Stimulated activated CD8-positive, alpha-beta memory T cell treated with anti-CD3 and anti-CD28 coated beads, Interleukin-15, amount 100 ng/mL, for 4 hours (primary cell): ENCODE measurements around the gene ATRNL1.

Experiments
- DNase-seq, 2 donors: peaks; one replicate each; pipeline ENCODE4 v3.0.0-alpha.2; 2020; ENCODE audit warnings: low read depth in 2 of 2

Gene ATRNL1

GRCh38 chr10:115831016-115831415 lies 737.9 kb downstream of the ATRNL1 start:
- no peak for DNase-seq

DNA sequence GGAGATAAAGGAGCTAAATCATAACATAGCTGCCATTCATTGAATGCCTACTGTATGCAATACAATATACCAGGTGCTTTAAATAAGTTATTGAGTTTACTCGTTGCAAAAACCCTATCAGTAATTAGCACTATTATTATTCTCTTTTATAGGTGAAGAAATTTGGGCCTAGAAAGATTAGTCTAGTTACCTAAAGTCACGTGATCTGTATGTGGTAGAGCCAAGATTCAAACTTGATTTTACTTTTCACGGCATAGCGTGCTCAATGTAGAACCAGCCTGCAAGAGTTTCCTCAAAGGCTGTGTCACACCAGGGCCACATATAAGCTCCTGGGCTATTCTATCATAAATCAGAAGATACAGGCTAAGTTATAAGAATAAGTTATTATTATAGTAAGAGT lies 740.0 kb downstream of the ATRNL1 start:
- no peak for DNase-seq

GRCh38 chr10:115844591-115844990 lies 751.4 kb downstream of the ATRNL1 start:
- DNase-seq = no peak

DNA sequence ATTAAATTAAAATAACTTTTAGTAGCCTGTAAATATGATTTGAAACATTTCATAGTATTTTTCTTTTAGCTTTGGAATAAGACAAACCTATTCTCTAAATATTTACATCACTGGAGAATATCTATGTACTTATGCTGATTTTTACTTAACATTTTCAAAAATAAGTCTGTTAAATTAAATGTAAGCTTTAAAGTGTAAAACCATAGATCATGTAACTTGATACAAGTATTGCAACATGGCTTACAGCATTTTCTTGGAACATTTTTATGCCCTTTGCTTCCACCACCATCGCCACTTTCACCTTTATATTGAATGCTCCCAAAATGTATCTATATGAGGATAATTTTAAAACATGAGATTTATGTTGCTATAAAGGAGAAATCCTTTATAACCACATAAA lies 752.8 kb downstream of the ATRNL1 start:
- no peak for DNase-seq

GRCh38 chr10:115846528-115846927 lies 753.4 kb downstream of the ATRNL1 start:
- no peak for DNase-seq

- DNase-seq = no peak
Measured at GRCh38 chr10:115849197-115849596, 756.0 kb downstream of the ATRNL1 start.

- DNase-seq = no peak
Measured at GRCh38 chr10:115850666-115851065, 757.5 kb downstream of the ATRNL1 start.

DNA sequence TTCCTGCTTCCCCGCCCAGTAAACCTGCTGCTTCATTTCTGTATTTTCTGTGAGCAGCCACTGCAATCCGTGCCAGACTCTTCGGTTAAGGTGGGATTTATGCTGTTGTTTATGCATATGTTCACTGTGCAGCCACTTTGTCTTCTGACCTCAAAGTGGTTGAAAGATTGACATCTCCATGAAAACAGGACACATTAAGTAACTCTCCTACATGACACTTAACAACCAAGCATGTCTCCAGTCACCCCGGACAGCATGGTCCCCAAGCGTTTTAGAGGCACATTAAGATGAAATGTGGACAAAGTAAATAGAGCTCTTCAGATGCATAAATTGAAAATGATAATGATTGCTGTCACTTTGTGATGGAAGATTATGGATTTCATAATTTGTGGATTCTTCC lies 758.5 kb downstream of the ATRNL1 start:
- no peak for DNase-seq

DNA sequence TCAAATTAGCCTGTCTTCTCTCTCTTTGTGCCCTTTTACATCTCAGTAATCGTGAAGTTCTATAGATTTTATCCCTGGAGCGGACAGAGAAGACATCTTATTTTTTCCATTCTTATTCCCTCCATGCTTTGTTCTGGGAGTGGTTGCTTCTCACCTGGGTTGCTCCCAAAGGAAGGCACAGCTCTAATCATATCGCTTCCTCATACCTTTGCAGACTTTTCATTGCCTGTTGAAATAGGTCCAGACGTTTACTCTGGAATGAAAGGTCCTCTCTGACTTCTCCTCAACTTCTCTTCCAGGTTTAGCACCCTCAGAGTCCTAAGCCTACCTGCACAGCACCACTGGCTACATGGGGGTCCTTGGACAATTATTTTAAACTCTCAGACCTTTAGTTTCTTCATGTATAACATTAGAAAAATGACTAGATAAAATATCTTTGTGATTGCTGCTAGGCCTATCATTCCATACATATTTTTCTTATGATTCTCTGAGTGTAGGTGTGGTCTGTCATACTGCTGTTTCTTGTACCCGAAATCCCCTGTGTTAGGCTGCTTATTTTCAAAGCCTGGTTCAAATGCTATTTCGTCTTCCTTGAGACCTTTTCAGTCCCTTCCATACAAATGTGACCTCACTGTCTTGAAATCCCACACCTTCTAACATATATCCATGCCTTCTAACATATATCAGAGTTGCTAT lies 761.7 kb downstream of the ATRNL1 start:
- DNase-seq = no peak

DNA sequence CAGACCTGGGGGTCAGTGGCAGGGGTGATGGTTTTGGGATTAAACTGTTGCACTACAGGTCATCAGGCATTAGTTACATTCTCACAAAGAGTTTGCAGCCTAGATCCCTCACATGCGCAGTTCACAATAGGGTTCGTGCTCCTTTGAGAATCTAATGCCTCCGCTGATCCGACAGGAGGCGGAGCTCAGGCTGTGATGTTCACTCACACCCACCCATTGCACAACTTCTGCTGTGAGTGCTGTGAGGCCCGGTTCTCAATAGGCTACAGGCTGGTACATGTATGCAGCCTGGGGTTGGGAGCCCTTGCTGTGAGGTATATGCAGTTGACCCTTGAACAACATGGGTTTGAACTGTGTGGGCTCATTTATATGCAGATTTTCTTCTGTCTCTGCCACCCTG lies 763.4 kb downstream of the ATRNL1 start:
- DNase-seq = no peak

- no peak for DNase-seq
Measured at GRCh38 chr10:115857856-115858255, 764.7 kb downstream of the ATRNL1 start.

DNA sequence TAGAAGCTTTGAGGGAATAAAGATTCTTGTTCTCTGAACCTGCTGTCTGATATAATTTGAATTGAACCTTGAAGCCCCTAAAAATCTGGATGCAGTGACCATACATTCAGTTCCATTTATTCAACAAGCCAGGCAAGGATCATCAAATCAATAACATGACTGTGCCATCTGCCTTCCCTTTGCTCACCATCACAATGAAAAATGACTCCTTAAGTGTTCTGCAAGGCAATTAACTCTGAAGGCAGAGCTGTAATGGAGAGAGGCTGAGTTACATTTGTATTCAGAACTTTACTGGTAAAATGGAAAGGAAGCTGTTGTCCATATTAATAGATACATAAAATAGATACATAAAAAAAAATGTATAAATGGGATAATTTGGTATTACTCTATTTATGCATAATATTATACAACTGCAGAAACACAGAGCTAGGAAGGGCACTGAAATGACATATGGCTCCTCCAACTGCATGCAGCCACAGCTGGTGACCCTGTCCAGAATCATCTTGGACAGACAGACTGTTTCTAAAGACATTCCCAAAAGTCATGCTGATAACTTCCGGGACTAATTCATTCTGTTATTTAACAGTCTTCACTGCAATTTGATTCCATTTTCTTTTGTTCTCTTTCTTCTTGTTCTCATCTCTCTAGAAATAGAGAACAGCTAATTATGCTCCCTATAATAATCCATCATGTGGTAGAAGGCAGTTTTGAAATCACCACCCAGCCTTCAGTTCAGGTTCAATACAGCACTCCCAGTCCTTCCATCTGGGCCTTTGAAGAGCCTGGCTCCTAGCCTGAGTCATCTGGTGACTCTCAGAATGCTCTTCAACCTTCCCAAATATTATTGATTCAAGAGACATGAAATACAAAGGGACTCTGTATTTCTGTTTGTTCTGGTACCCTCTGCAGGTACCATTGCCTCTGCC lies 767.3 kb downstream of the ATRNL1 start:
- no peak for DNase-seq

GRCh38 chr10:115861455-115861854 lies 768.3 kb downstream of the ATRNL1 start:
- DNase-seq = no peak

DNA sequence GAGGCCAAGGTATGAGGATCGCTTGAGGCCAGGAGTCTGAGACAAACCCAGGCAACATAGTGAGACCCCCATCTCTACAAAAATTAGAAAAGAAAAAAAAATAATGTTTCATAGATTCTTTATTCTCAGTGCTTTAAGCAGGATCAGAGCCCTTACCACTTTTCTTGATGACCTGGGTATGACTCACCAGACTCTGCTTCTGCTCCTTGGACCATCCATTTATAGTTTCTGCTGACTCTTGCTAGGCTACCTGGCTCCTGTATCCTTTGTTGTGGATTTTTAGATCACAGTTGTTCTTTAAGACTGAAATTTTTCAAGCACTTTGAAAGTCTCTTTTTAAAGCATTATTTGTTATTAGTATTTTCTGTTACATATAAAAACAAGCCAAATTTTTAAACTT lies 768.7 kb downstream of the ATRNL1 start:
- DNase-seq = no peak

DNA sequence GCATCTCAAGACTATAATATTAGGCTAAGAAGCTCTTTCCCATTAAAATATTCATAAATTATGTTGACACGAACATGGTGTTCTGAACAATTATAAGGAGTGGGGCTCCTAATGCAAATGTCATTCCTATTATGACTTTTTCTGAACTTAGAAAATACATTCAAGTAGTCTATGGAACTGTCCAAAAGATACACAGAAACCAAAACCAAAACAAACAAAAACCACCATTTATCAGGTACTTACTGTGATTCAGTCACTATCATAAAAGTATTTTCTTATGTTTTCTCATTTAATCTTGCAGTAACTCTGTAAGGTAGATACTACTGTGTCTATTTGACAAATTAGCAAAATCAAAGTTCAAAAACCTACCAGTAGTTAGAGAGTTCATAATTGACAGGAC lies 773.0 kb downstream of the ATRNL1 start:
- DNase-seq = no peak

DNA sequence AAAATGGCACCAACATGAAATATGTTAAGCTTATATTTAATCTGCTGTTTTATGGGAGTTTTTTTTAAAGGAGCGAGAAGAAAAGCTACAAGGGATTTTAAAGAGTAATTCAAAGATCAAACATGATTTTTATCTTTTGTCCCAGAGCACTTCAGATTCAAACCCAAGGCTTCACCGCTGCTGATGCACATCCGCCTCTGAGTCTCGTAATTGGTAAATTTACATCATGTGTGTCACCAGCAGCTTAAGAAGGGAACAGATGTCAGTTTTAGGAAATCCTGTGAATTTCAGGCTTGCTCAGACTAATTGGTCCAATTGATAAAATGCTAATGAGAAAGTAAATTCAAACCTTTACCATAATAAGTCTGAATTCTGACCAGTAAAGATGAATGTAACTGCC lies 773.5 kb downstream of the ATRNL1 start:
- DNase-seq = no peak

- no peak for DNase-seq
Measured at GRCh38 chr10:115867305-115867704, 774.1 kb downstream of the ATRNL1 start.

DNA sequence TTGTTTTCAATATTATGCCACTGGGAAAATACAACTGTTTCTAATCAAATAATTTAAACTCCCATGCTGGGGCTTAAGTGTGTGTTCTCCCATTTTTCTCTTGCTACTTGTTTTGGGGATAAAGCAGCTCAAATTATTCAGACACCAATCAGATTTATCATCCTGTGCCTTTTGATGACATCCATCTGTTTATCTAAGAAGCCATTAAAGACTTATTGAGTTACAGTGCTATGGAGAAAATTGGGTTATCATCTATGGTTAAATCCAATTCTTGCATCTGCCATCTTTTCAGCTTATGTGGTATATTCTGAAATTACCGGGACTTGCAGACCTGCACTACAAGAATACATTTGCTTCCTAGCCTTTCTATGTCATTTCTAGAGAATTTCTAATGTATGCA lies 778.7 kb downstream of the ATRNL1 start:
- DNase-seq = no peak

DNA sequence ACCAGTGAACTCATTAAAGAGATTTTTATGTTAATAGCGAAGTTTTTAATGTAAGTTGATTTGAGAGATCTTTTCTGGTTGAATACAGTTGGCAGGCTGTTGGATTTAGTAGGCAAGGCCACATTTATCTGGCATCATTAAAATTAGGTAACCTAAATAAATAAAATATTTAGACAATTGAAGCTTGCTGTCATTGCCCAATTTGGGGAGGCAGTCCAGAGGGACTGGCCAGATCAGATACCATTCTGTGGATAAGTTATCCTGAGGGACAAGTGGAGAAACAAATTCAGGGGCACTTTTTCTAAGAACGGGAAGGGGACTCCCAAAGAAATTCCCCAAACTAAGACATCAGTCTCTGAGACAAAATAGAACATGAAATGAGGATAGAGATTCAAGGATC lies 782.0 kb downstream of the ATRNL1 start:
- no peak for DNase-seq

DNA sequence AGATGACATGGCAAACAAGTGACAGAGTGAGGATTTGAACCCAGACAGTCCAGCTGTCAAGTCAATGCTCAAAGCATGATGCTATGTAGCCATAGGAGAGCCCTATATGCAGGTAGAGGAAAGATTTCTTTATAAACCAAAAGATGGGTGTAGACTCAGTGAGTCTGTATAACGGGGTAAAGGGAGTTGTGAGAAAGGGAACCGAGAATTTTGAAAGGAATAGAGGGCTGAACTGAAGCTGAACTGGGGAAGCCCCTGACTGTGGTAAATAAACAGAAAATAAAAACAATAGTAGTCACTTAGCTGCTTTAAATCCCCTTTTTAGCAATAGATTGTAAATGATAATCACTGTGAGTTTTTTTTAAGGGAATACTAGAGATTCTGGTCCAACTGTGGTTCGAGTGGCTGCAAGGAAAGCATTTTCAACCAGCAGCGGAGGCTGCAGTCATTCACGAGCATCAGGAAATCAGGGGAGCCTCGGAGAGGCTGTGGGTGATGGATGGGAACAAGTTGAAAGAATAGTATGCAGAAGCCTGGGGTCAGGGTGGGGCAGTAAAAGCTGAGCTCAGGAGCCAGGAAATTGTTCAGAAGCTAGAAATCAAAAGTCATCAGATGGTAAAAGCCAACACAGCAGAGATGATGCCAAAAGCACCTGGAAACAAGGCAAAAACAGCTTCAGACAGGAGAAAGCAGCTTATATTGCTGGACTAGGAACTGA lies 786.4 kb downstream of the ATRNL1 start:
- DNase-seq = no peak

DNA sequence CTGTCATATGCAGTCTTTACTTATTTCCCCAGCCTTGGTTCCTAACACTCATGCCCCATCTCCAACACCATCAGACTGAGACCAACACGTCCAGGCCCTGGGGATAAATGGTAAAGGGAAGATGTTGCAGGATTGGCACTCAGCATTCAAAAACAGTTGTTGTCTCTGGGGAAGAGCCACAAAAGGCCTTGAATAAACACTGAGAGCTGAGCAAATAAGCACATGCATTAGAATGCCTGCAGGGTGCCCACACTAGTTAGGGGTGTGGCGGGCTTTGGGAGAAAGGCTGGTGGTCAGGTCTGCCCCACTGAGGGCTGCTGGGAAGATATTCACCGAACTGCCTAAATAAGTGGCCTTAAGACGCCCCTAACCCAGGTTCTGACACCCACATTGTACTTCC lies 788.9 kb downstream of the ATRNL1 start:
- DNase-seq = no peak

DNA sequence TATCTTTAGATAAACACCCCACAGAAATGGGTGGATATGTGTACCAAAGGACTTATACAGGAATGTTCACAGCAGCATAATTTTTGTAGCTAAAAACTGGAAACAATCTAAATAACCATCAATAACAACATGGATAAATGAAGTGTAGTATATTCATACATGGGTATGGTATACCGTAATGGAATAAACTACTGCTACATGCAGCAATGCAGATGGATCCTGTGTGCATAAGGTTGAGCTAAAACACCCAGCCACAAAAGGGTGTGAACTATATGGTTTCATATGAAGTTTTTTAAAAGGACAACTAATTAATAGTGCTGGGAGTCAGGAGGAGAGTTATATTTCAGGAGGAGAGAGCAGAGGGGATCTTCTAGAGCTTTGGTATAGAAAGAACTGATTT lies 790.2 kb downstream of the ATRNL1 start:
- DNase-seq = no peak

DNA sequence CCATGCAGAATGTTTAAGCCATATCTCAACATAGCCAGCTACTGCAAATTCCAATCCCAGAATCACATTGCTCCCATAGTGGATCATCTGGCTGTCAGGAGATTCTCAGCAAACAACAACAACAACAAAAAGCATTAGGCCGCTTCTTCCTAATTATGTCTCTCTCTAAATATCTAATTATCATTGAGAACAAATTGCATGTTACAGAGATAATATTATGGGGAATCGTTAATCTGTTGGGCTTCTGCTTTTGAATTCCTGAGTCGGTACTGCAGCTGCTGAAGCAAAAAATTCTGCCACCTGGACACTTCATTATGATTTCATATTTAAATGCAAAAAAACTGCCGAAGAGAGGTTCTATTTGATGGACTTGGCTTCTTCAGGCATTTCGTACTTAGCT lies 791.2 kb downstream of the ATRNL1 start:
- no peak for DNase-seq
